Skeletal muscle satellite cell (primary cell): ENCODE measurements around the gene PCDHGA10.
"Not testable (repeated sequence)": the region's sequence is repeated elsewhere in the genome, so short reads cannot be mapped to it uniquely, and the experiment has no call there.

ENCODE experiments used
- H3K27me3 ChIP-seq: 2 replicates; pipeline ENCODE4 v1.7.0; 2013; ENCODE audit warnings: low read length; ENCODE audit not compliant: control insufficient read depth, insufficient read depth
- H3K36me3 ChIP-seq: 2 replicates; pipeline ENCODE4 v1.7.0; 2013; ENCODE audit warnings: mild to moderate bottlenecking, control low read depth, low read length; ENCODE audit not compliant: insufficient read depth
- H3K4me1 ChIP-seq: 2 replicates; pipeline ENCODE4 v1.7.0; 2013; ENCODE audit warnings: low read length; ENCODE audit not compliant: control insufficient read depth, insufficient read depth
- H3K4me2 ChIP-seq: 2 replicates; pipeline ENCODE4 v1.7.0; 2013; ENCODE audit warnings: mild to moderate bottlenecking, low read length
- H3K4me3 ChIP-seq: 2 replicates; pipeline ENCODE4 v1.7.0; 2013; ENCODE audit warnings: low read length
- H3K9ac ChIP-seq: 2 replicates; pipeline ENCODE4 v1.7.0; 2013; ENCODE audit warnings: mild to moderate bottlenecking, low read depth, low read length, moderate library complexity
- H3K9me3 ChIP-seq: replicated peaks from 2 replicates; pipeline ENCODE4 v1.7.0; 2013; ENCODE audit warnings: mild to moderate bottlenecking, control low read depth, low read length

Gene PCDHGA10

GRCh38 chr5:141397756-141398551 lies 14.8 kb upstream of the PCDHGA10 start, which contains the start of gene PCDHGB5:
Gene PCDHGB5 (plus strand): TSS chr5:141397947. CDS start chr5:141398128, 181 bp downstream.
- Histone ChIP-seq H3K4me3 (peak within 1 kb of the TSS; percentile 72), H3K4me2 (peak within 1 kb of the TSS; percentile 74), H3K9ac (peak within 1 kb of the TSS; percentile 62), H3K9me3 (peaks cover 43% of the 10 kb centered on the region)
- not testable (repeated sequence) for H3K27me3 ChIP-seq, H3K4me1 ChIP-seq, H3K36me3 ChIP-seq

GRCh38 chr5:141398608-141399007 lies 14.2 kb upstream of the PCDHGA10 start:
- H3K36me3 ChIP-seq: peaks cover 5% of the 10 kb centered on the region
- H3K4me2 ChIP-seq: peak overlapping the region; percentile 42
- H3K27me3 ChIP-seq: no peaks in the 10 kb centered on the region
- H3K9me3 ChIP-seq: peaks cover 44% of the 10 kb centered on the region
- no peak overlapping the region for H3K9ac ChIP-seq
- H3K4me1 ChIP-seq: no peaks in the 10 kb centered on the region
- H3K4me3 ChIP-seq: peak overlapping the region; percentile 26

GRCh38 chr5:141399555-141400258 lies 13.1 kb upstream of the PCDHGA10 start:
- Histone ChIP-seq H3K9ac (no peak overlapping the region), H3K4me2 (peak overlapping the region; percentile 15), H3K4me1 (no peaks in the 10 kb centered on the region), H3K27me3 (no peaks in the 10 kb centered on the region), H3K9me3 (peaks cover 47% of the 10 kb centered on the region), H3K4me3 (peak overlapping the region; percentile 56), H3K36me3 (peaks cover 5% of the 10 kb centered on the region)

GRCh38 chr5:141402553-141403243 lies 10.1 kb upstream of the PCDHGA10 start, which contains the start of gene PCDHGA9:
Gene PCDHGA9 (plus strand): TSS chr5:141402778. CDS start chr5:141402953, 175 bp downstream.
- Histone ChIP-seq H3K9ac (no peak within 1 kb of the TSS), H3K36me3 (peaks cover 5% of the 10 kb centered on the region), H3K4me2 (peak within 1 kb of the TSS; percentile 67), H3K4me1 (no peaks in the 10 kb centered on the region), H3K9me3 (peaks cover 49% of the 10 kb centered on the region), H3K27me3 (no peaks in the 10 kb centered on the region), H3K4me3 (peak within 1 kb of the TSS; percentile 60)

GRCh38 chr5:141403387-141403786 lies 9.4 kb upstream of the PCDHGA10 start:
- H3K27me3 ChIP-seq: no peaks in the 10 kb centered on the region
- H3K4me1 ChIP-seq: no peaks in the 10 kb centered on the region
- peaks cover 5% of the 10 kb centered on the region for H3K36me3 ChIP-seq
- no peak overlapping the region for H3K9ac ChIP-seq
- H3K4me2 ChIP-seq: no peak overlapping the region
- H3K9me3 ChIP-seq: peaks cover 49% of the 10 kb centered on the region
- peak overlapping the region; percentile 60 for H3K4me3 ChIP-seq

- peak within 1 kb of the TSS; percentile 53 for H3K4me3 ChIP-seq
- H3K27me3 ChIP-seq, H3K4me1 ChIP-seq, H3K36me3 ChIP-seq, H3K4me2 ChIP-seq, H3K9ac ChIP-seq: not testable (repeated sequence)
- peaks cover 46% of the 10 kb centered on the region for H3K9me3 ChIP-seq
Measured at GRCh38 chr5:141407790-141408505, 4.8 kb upstream of the PCDHGA10 start, which contains the start of gene PCDHGB6. Gene PCDHGB6 (plus strand): TSS chr5:141408021. CDS start chr5:141408203, 182 bp downstream.

GRCh38 chr5:141409598-141410306 lies 3.0 kb upstream of the PCDHGA10 start:
- H3K9ac ChIP-seq: no peak overlapping the region
- H3K4me1 ChIP-seq: no peaks in the 10 kb centered on the region
- no peaks in the 10 kb centered on the region for H3K27me3 ChIP-seq
- peaks cover 13% of the 10 kb centered on the region for H3K36me3 ChIP-seq
- no peak overlapping the region for H3K4me3 ChIP-seq
- H3K9me3 ChIP-seq: peaks cover 45% of the 10 kb centered on the region
- H3K4me2 ChIP-seq: no peak overlapping the region

- no peaks in the 10 kb centered on the region for H3K27me3 ChIP-seq
- H3K36me3 ChIP-seq: peaks cover 13% of the 10 kb centered on the region
- no peak overlapping the region for H3K9ac ChIP-seq
- no peak overlapping the region for H3K4me2 ChIP-seq
- H3K4me3 ChIP-seq: no peak overlapping the region
- H3K4me1 ChIP-seq: no peaks in the 10 kb centered on the region
- H3K9me3 ChIP-seq: peaks cover 41% of the 10 kb centered on the region
Measured at GRCh38 chr5:141411575-141411974, 1.2 kb upstream of the PCDHGA10 start.

- peaks cover 44% of the 10 kb centered on the region for H3K9me3 ChIP-seq
- H3K4me1 ChIP-seq: no peaks in the 10 kb centered on the region
- H3K4me3 ChIP-seq: peak overlapping the region; percentile 59
- no peak overlapping the region for H3K9ac ChIP-seq
- H3K27me3 ChIP-seq: no peaks in the 10 kb centered on the region
- H3K4me2 ChIP-seq: peak overlapping the region; percentile 71
- H3K36me3 ChIP-seq: peaks cover 13% of the 10 kb centered on the region
Measured at GRCh38 chr5:141413540-141414069, 818 bp downstream of the PCDHGA10 start.

- H3K4me3 ChIP-seq, H3K9ac ChIP-seq, H3K27me3 ChIP-seq, H3K4me2 ChIP-seq, H3K4me1 ChIP-seq: not testable (repeated sequence)
- peaks cover 13% of the 10 kb centered on the region for H3K36me3 ChIP-seq
- peaks cover 44% of the 10 kb centered on the region for H3K9me3 ChIP-seq
Measured at GRCh38 chr5:141414548-141415274, 1.9 kb downstream of the PCDHGA10 start.
